Coronary artery (tissue), 2 donors: ENCODE data around the gene ATP2C2.
"Not testable (repeated sequence)": the region's sequence is repeated elsewhere in the genome, so short reads cannot be mapped to it uniquely, and the experiment has no call there.

ENCODE experiments used
- DNase-seq: peaks from one replicate; pipeline ENCODE4 v3.0.0-alpha.2; 2017; ENCODE audit warnings: low spot score
- H3K27ac ChIP-seq, 2 donors: fragments of 200-600 bp; sonication (generic); one replicate each; pipeline ENCODE4 v1.5.1; 2016 to 2019
- H3K4me3 ChIP-seq: fragments of 200-600 bp; sonication (generic); 2 replicates; pipeline ENCODE4 v1.5.1; 2016; ENCODE audit warnings: mild to moderate bottlenecking, moderate library complexity
- CTCF ChIP-seq: fragments of 200-600 bp; sonication (generic); IDR thresholded peaks from one replicate; pipeline ENCODE4 v1.5.1; 2019; ENCODE audit warnings: antibody characterized with exemption

ATP2C2 gene

GRCh38 chr16:84396537-84397008 is 28.2 kb downstream of the ATP2C2 start:
- no peak for DNase-seq

GRCh38 chr16:84397090-84397489 is 28.8 kb downstream of the ATP2C2 start:
- DNase-seq = no peak
- Histone ChIP-seq H3K4me3 (no peak overlapping the region), H3K27ac (no peak overlapping the region)
- no peak for TF ChIP-seq CTCF

More at GRCh38 chr16:84396537-84397008, 28.2 kb downstream of the ATP2C2 start:
- H3K4me3 ChIP-seq = no peak overlapping the region
- no peak for TF ChIP-seq CTCF
- no peak overlapping the region for H3K27ac ChIP-seq

- no peak for TF ChIP-seq CTCF
- no peak for DNase-seq
- H3K27ac ChIP-seq = no peak overlapping the region
- no peak overlapping the region for H3K4me3 ChIP-seq
These were observed 30.4 kb downstream of the ATP2C2 start for GRCh38 chr16:84398701-84399100.

- H3K27ac ChIP-seq, H3K4me3 ChIP-seq, DNase-seq: not testable (repeated sequence)
These were observed 31.6 kb downstream of the ATP2C2 start for GRCh38 chr16:84399912-84400311.

GRCh38 chr16:84403435-84403834 is 35.1 kb downstream of the ATP2C2 start:
- DNase-seq, H3K27ac ChIP-seq, H3K4me3 ChIP-seq: not testable (repeated sequence)

- H3K4me3 ChIP-seq = no peak overlapping the region
- no peak overlapping the region for H3K27ac ChIP-seq
- TF ChIP-seq CTCF = no peak
- DNase-seq = no peak
These were observed 36.0 kb downstream of the ATP2C2 start for GRCh38 chr16:84404324-84404723.

- DNase-seq = no peak
- TF ChIP-seq CTCF = no peak
- Histone ChIP-seq H3K27ac (no peak overlapping the region), H3K4me3 (no peak overlapping the region)
These were observed 36.8 kb downstream of the ATP2C2 start for GRCh38 chr16:84404936-84405639.
